Skin of body (tissue), 2 donors: ENCODE results near the gene GPR152. TPM values are rescaled to one million over a fixed set of nuclear protein-coding genes. Genes with fewer than 3 reads are reported as not detected.

Source experiments
- DNase-seq: peaks from one replicate; lab custom pipeline; 2025; lab: John Stamatoyannopoulos, UW
- total RNA-seq: library from RNA; depleted of rRNA; stranded (reverse); fragments of >200 nt; gene quantifications from one replicate; pipeline ENCODE4 v1.2.3, GENCODE V29; 2014

Gene GPR152
- total RNA-seq, result not detected

- DNase-seq, result no peak
These were observed at the start of gene GPR152 for GRCh38 chr11:67452141-67452952. TSS of gene GPR152 (minus strand) at chr11:67452729. CDS start at chr11:67452724, 5 bp downstream.

- no peak for DNase-seq
These were observed 49.3 kb upstream of the GPR152 start for GRCh38 chr11:67501854-67502253.

- DNase-seq, result no peak
These were observed 48.5 kb upstream of the GPR152 start for GRCh38 chr11:67500831-67501715.

- DNase-seq, result no peak
These were observed 47.9 kb upstream of the GPR152 start for GRCh38 chr11:67500484-67500821.

- DNase-seq, result no peak
These were observed 47.4 kb upstream of the GPR152 start for GRCh38 chr11:67499808-67500483.

- no peak for DNase-seq
These were observed 46.0 kb upstream of the GPR152 start for GRCh38 chr11:67498544-67498972.

- DNase-seq, result no peak
These were observed 45.2 kb upstream of the GPR152 start for GRCh38 chr11:67497656-67498291.

GRCh38 chr11:67496113-67496512, 43.6 kb upstream of the GPR152 start:
- DNase-seq, result no peak

- no peak for DNase-seq
These were observed 42.9 kb upstream of the GPR152 start for GRCh38 chr11:67495234-67496005.

- no peak for DNase-seq
These were observed 42.1 kb upstream of the GPR152 start for GRCh38 chr11:67494371-67495233.

GRCh38 chr11:67493548-67494370, 41.2 kb upstream of the GPR152 start:
- DNase-seq, result no peak

- no peak for DNase-seq
These were observed 40.4 kb upstream of the GPR152 start for GRCh38 chr11:67492801-67493547.

GRCh38 chr11:67492069-67492727, 39.7 kb upstream of the GPR152 start:
- no peak for DNase-seq

GRCh38 chr11:67491276-67492068, 38.9 kb upstream of the GPR152 start:
- no peak for DNase-seq

GRCh38 chr11:67490727-67491065, 38.2 kb upstream of the GPR152 start:
- no peak for DNase-seq

GRCh38 chr11:67489885-67490726, 37.6 kb upstream of the GPR152 start:
- DNase-seq, result no peak
